HPDE6-E6E7 (cell line): Measurements from ENCODE around the gene NFATC2.

Source experiments
- DNase-seq: peaks from one replicate; pipeline ENCODE4 v3.0.0; 2011; ENCODE audit warnings: missing footprints; ENCODE audit errors: extremely low spot score

NFATC2 gene

GRCh38 chr20:51431321-51431720, 111.2 kb downstream of the NFATC2 start:
- DNase-seq: no peak

GRCh38 chr20:51430198-51430950, 112.1 kb downstream of the NFATC2 start:
- no peak for DNase-seq

- no peak for DNase-seq
Measured at GRCh38 chr20:51429696-51430095, 112.8 kb downstream of the NFATC2 start.

- no peak for DNase-seq
Measured at GRCh38 chr20:51429144-51429482, 113.4 kb downstream of the NFATC2 start.

- no peak for DNase-seq
Measured at GRCh38 chr20:51428401-51429143, 113.9 kb downstream of the NFATC2 start.

GRCh38 chr20:51427651-51428291, 114.7 kb downstream of the NFATC2 start:
- DNase-seq: no peak

- DNase-seq: no peak
Measured at GRCh38 chr20:51426718-51427650, 115.5 kb downstream of the NFATC2 start.

GRCh38 chr20:51425347-51426106, 117.0 kb downstream of the NFATC2 start:
- DNase-seq: no peak

- DNase-seq: no peak
Measured at GRCh38 chr20:51424270-51425117, 118.0 kb downstream of the NFATC2 start.

- DNase-seq: no peak
Measured at GRCh38 chr20:51423810-51424209, 118.7 kb downstream of the NFATC2 start.

- no peak for DNase-seq
Measured at GRCh38 chr20:51423290-51423667, 119.2 kb downstream of the NFATC2 start.

- no peak for DNase-seq
Measured at GRCh38 chr20:51422514-51423289, 119.8 kb downstream of the NFATC2 start.

GRCh38 chr20:51420805-51421204, 121.7 kb downstream of the NFATC2 start:
- DNase-seq: no peak

- DNase-seq: peak; percentile 67
Measured at GRCh38 chr20:51420111-51420510, 122.4 kb downstream of the NFATC2 start.

- no peak for DNase-seq
Measured at GRCh38 chr20:51419646-51420045, 122.9 kb downstream of the NFATC2 start.

- DNase-seq: no peak
Measured at GRCh38 chr20:51419231-51419630, 123.3 kb downstream of the NFATC2 start.

- no peak for DNase-seq
Measured at GRCh38 chr20:51418137-51418529, 124.4 kb downstream of the NFATC2 start.

- no peak for DNase-seq
Measured at GRCh38 chr20:51417250-51418136, 125.0 kb downstream of the NFATC2 start.
